Dendritic cell treated with granulocyte-macrophage colony-stimulating factor and Interleukin-4, amounts not matched to agents 40 ng/mL and 50 ng/mL, for 4 days (primary cell): Measurements from ENCODE around the gene ZNF423.

ENCODE experiments used
- H3K27ac Mint-ChIP-seq: one replicate; pipeline ENCODE4 v1.8.0; 2022; ENCODE audit warnings: mild to moderate bottlenecking, mixed read lengths
- H3K27me3 Mint-ChIP-seq: one replicate; pipeline ENCODE4 v1.8.0; 2022; ENCODE audit warnings: mild to moderate bottlenecking, mixed read lengths
- H3K36me3 Mint-ChIP-seq: one replicate; pipeline ENCODE4 v1.8.0; 2022; ENCODE audit warnings: low read depth, mixed read lengths
- H3K4me1 Mint-ChIP-seq: one replicate; pipeline ENCODE4 v1.8.0; 2022; ENCODE audit warnings: low read depth, mixed read lengths
- H3K4me3 Mint-ChIP-seq: one replicate; pipeline ENCODE4 v1.8.0; 2022; ENCODE audit warnings: mild to moderate bottlenecking, moderate library complexity, mixed read lengths
- H3K9me3 Mint-ChIP-seq: one replicate; pipeline ENCODE4 v1.8.0; 2022; ENCODE audit warnings: mixed read lengths
- intact Hi-C: fragments of 100-400 bp; cut with micrococcal nuclease; formaldehyde crosslinking; loops from one replicate; pipeline ENCODE4 v1.15.0; 2022

Gene ZNF423

GRCh38 chr16:49670627-49671026 is 185.3 kb downstream of the ZNF423 start:
- Mint-ChIP-seq H3K36me3 (no peaks in the 10 kb centered on the region), H3K4me3 (no peak overlapping the region), H3K27me3 (no peaks in the 10 kb centered on the region), H3K9me3 (no peaks in the 10 kb centered on the region), H3K27ac (no peak overlapping the region), H3K4me1 (no peaks in the 10 kb centered on the region)
- intact Hi-C loops = no loop called here

GRCh38 chr16:49665482-49666230 is 190.3 kb downstream of the ZNF423 start:
- H3K36me3 Mint-ChIP-seq = no peaks in the 10 kb centered on the region
- no peak overlapping the region for H3K4me3 Mint-ChIP-seq
- no peaks in the 10 kb centered on the region for H3K9me3 Mint-ChIP-seq
- intact Hi-C loops = no loop called here
- no peaks in the 10 kb centered on the region for H3K27me3 Mint-ChIP-seq
- H3K4me1 Mint-ChIP-seq = no peaks in the 10 kb centered on the region
- no peak overlapping the region for H3K27ac Mint-ChIP-seq

- Mint-ChIP-seq H3K27me3 (no peaks in the 10 kb centered on the region), H3K27ac (no peak overlapping the region), H3K4me3 (no peak overlapping the region), H3K36me3 (no peaks in the 10 kb centered on the region), H3K9me3 (no peaks in the 10 kb centered on the region), H3K4me1 (no peaks in the 10 kb centered on the region)
- intact Hi-C loops = no loop called here
Observed at GRCh38 chr16:49664221-49665215, 191.4 kb downstream of the ZNF423 start.

- Mint-ChIP-seq H3K27ac (no peak overlapping the region), H3K27me3 (no peaks in the 10 kb centered on the region), H3K36me3 (no peaks in the 10 kb centered on the region), H3K9me3 (no peaks in the 10 kb centered on the region), H3K4me1 (no peaks in the 10 kb centered on the region), H3K4me3 (no peak overlapping the region)
- intact Hi-C loops = no loop called here
Observed at GRCh38 chr16:49663081-49664065, 192.5 kb downstream of the ZNF423 start.

GRCh38 chr16:49662569-49662968 is 193.3 kb downstream of the ZNF423 start:
- Mint-ChIP-seq H3K27me3 (no peaks in the 10 kb centered on the region), H3K36me3 (no peaks in the 10 kb centered on the region), H3K27ac (no peak overlapping the region), H3K4me1 (no peaks in the 10 kb centered on the region), H3K9me3 (no peaks in the 10 kb centered on the region), H3K4me3 (no peak overlapping the region)
- intact Hi-C loops = no loop called here

GRCh38 chr16:49661465-49662187 is 194.3 kb downstream of the ZNF423 start:
- Mint-ChIP-seq H3K36me3 (no peaks in the 10 kb centered on the region), H3K27me3 (no peaks in the 10 kb centered on the region), H3K4me3 (no peak overlapping the region), H3K9me3 (no peaks in the 10 kb centered on the region), H3K27ac (no peak overlapping the region), H3K4me1 (no peaks in the 10 kb centered on the region)
- intact Hi-C loops = no loop called here

GRCh38 chr16:49660626-49661025 is 195.3 kb downstream of the ZNF423 start:
- Mint-ChIP-seq H3K27me3 (no peaks in the 10 kb centered on the region), H3K4me1 (no peaks in the 10 kb centered on the region), H3K9me3 (no peaks in the 10 kb centered on the region), H3K27ac (no peak overlapping the region), H3K36me3 (no peaks in the 10 kb centered on the region), H3K4me3 (no peak overlapping the region)
- intact Hi-C loops = no loop called here

GRCh38 chr16:49659356-49659755 is 196.6 kb downstream of the ZNF423 start:
- Mint-ChIP-seq H3K27ac (no peak overlapping the region), H3K4me1 (no peaks in the 10 kb centered on the region), H3K9me3 (no peaks in the 10 kb centered on the region)

GRCh38 chr16:49658531-49658930 is 197.4 kb downstream of the ZNF423 start:
- intact Hi-C loops = no loop called here
- Mint-ChIP-seq H3K4me3 (no peak overlapping the region), H3K4me1 (no peaks in the 10 kb centered on the region), H3K27me3 (peaks cover 2% of the 10 kb centered on the region), H3K9me3 (no peaks in the 10 kb centered on the region), H3K36me3 (no peaks in the 10 kb centered on the region), H3K27ac (no peak overlapping the region)

More at GRCh38 chr16:49659356-49659755, 196.6 kb downstream of the ZNF423 start:
- Mint-ChIP-seq H3K36me3 (no peaks in the 10 kb centered on the region), H3K4me3 (no peak overlapping the region), H3K27me3 (no peaks in the 10 kb centered on the region)
- intact Hi-C loops = no loop called here

- H3K36me3 Mint-ChIP-seq = no peaks in the 10 kb centered on the region
- intact Hi-C loops = no loop called here
- H3K4me3 Mint-ChIP-seq = no peak overlapping the region
- peaks cover 2% of the 10 kb centered on the region for H3K27me3 Mint-ChIP-seq
- no peaks in the 10 kb centered on the region for H3K9me3 Mint-ChIP-seq
- H3K27ac Mint-ChIP-seq = no peak overlapping the region
- H3K4me1 Mint-ChIP-seq = no peaks in the 10 kb centered on the region
Observed at GRCh38 chr16:49657736-49658465, 198.0 kb downstream of the ZNF423 start.

GRCh38 chr16:49654425-49654824 is 201.5 kb downstream of the ZNF423 start:
- Mint-ChIP-seq H3K27ac (no peak overlapping the region), H3K9me3 (no peaks in the 10 kb centered on the region), H3K4me3 (no peak overlapping the region), H3K27me3 (peaks cover 2% of the 10 kb centered on the region), H3K36me3 (no peaks in the 10 kb centered on the region), H3K4me1 (no peaks in the 10 kb centered on the region)
- intact Hi-C loops = no loop called here

GRCh38 chr16:49653577-49653976 is 202.3 kb downstream of the ZNF423 start:
- peaks cover 2% of the 10 kb centered on the region for H3K27me3 Mint-ChIP-seq
- intact Hi-C loops = no loop called here
- no peak overlapping the region for H3K4me3 Mint-ChIP-seq
- H3K27ac Mint-ChIP-seq = no peak overlapping the region
- no peaks in the 10 kb centered on the region for H3K4me1 Mint-ChIP-seq
- no peaks in the 10 kb centered on the region for H3K36me3 Mint-ChIP-seq
- H3K9me3 Mint-ChIP-seq = peaks cover 8% of the 10 kb centered on the region
